Osteoblast (primary cell): ENCODE data around the gene ARHGAP42. TPM values are rescaled to one million over a fixed set of nuclear protein-coding genes. Genes with fewer than 3 reads are reported as not detected.
A peak's percentile ranks its signal among the peaks of the same experiment; 100 is the strongest.

Experiments
- DNase-seq: peaks from one replicate; pipeline ENCODE4 v3.0.0; 2011; ENCODE audit warnings: low spot score, mixed read lengths; ENCODE audit not compliant: insufficient read length; ENCODE audit errors: missing footprints
- H2AFZ ChIP-seq: 2 replicates; pipeline ENCODE4 v1.6.0; 2011; ENCODE audit warnings: mild to moderate bottlenecking, low read length
- H3K27ac ChIP-seq: 2 replicates; pipeline ENCODE4 v1.5.1; 2011; ENCODE audit warnings: mild to moderate bottlenecking, low read depth, low read length, moderate library complexity
- H3K27me3 ChIP-seq: 2 replicates; pipeline ENCODE4 v1.6.0; 2012; ENCODE audit warnings: mild to moderate bottlenecking, control low read depth, inconsistent platforms, low read length, moderate library complexity; ENCODE audit not compliant: insufficient read depth
- H3K36me3 ChIP-seq: 2 replicates; pipeline ENCODE4 v1.5.1; 2011; ENCODE audit warnings: mild to moderate bottlenecking, low read length, control low read depth, moderate library complexity; ENCODE audit not compliant: insufficient read depth
- H3K4me1 ChIP-seq: 2 replicates; pipeline ENCODE4 v1.5.1; 2011; ENCODE audit warnings: mild to moderate bottlenecking, low read length, control low read depth, moderate library complexity; ENCODE audit not compliant: insufficient read depth
- H3K4me2 ChIP-seq: 2 replicates; pipeline ENCODE4 v1.6.0; 2011; ENCODE audit warnings: mild to moderate bottlenecking, low read length; ENCODE audit not compliant: insufficient read depth
- H3K4me3 ChIP-seq: fragments of 200-600 bp; sonication (generic); 3 replicates; pipeline ENCODE4 v1.5.1; 2012; ENCODE audit warnings: mild to moderate bottlenecking, low read length, inconsistent platforms; ENCODE audit not compliant: insufficient read depth
- H3K79me2 ChIP-seq: 2 replicates; pipeline ENCODE4 v1.6.0; 2012; ENCODE audit warnings: mild to moderate bottlenecking, low read length, control low read depth, inconsistent platforms; ENCODE audit not compliant: insufficient read depth
- H3K9me3 ChIP-seq: 2 replicates; pipeline ENCODE4 v1.5.1; 2011; ENCODE audit warnings: low read depth, low read length, control low read depth
- H4K20me1 ChIP-seq: 2 replicates; pipeline ENCODE4 v1.6.0; 2012; ENCODE audit warnings: mild to moderate bottlenecking, low read length, control low read depth; ENCODE audit not compliant: insufficient read depth
- CTCF ChIP-seq: IDR thresholded peaks from 2 replicates; pipeline ENCODE4 v1.5.1; 2011; ENCODE audit warnings: mild to moderate bottlenecking, low read depth, low read length, moderate library complexity; ENCODE audit errors: extremely low read depth
- total RNA-seq: library from RNA; depleted of rRNA; stranded (reverse); fragments of >200 nt; gene quantifications from 2 replicates; pipeline ENCODE4 v1.2.3, GENCODE V29; 2012

Gene ARHGAP42
- total RNA-seq, 1 donor, result 9.4 TPM

DNA sequence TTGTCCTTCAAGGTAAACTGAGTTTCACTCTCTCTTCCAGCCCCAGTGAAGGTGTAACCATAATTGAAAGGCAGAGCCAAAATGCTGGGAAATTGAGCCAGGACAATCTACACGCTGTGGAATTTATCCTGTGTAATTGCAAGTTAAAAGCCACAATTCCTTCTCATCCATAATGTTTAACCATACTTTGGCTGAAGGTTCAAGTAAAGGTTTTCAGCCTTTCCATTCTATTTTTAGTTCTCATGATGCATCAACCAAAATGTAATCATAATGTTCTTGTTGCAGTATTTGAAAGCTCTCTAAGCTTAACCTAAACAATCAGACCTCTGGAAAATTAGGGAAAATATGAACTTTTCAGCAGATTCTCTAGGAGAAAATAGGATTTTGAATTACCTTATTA, 14.0 kb upstream of the ARHGAP42 start:
- H3K4me3 ChIP-seq, result no peak overlapping the region
- H2AFZ ChIP-seq, result no peak overlapping the region
- H3K27me3 ChIP-seq, result no peaks in the 10 kb centered on the region
- H3K79me2 ChIP-seq, result no peaks in the 10 kb centered on the region
- no peaks in the 10 kb centered on the region for H3K9me3 ChIP-seq
- peak; percentile 73 for DNase-seq
- no peaks in the 10 kb centered on the region for H4K20me1 ChIP-seq
- no peak overlapping the region for H3K27ac ChIP-seq
- no peak overlapping the region for H3K4me2 ChIP-seq
- no peak for TF ChIP-seq CTCF
- H3K4me1 ChIP-seq, result no peaks in the 10 kb centered on the region
- no peaks in the 10 kb centered on the region for H3K36me3 ChIP-seq

DNA sequence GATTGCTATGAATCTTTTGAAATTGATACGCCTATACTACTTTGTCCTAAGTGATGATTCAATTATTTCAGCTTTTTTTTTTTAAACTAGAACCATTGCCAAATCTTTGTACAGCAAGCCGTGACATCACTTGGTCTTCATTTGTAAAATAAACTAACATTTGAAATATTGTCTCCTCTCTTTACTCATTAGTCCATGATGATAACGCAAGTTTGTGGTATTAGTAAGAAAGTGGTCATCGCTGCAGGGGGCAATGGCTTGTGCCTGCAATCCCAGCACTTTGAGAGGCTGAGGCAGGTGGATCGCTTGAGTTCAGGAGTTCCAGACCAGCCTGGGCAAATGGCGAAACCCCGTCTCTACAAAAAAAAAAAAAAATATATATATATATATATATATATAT, 12.9 kb upstream of the ARHGAP42 start:
- H3K4me1 ChIP-seq, result no peaks in the 10 kb centered on the region
- H3K27me3 ChIP-seq, result no peaks in the 10 kb centered on the region
- H3K4me3 ChIP-seq, result no peak overlapping the region
- H3K4me2 ChIP-seq, result no peak overlapping the region
- DNase-seq, result no peak
- no peaks in the 10 kb centered on the region for H3K9me3 ChIP-seq
- H3K27ac ChIP-seq, result no peak overlapping the region
- H3K36me3 ChIP-seq, result no peaks in the 10 kb centered on the region
- no peaks in the 10 kb centered on the region for H3K79me2 ChIP-seq
- H2AFZ ChIP-seq, result no peak overlapping the region
- no peak for TF ChIP-seq CTCF
- no peaks in the 10 kb centered on the region for H4K20me1 ChIP-seq

DNA sequence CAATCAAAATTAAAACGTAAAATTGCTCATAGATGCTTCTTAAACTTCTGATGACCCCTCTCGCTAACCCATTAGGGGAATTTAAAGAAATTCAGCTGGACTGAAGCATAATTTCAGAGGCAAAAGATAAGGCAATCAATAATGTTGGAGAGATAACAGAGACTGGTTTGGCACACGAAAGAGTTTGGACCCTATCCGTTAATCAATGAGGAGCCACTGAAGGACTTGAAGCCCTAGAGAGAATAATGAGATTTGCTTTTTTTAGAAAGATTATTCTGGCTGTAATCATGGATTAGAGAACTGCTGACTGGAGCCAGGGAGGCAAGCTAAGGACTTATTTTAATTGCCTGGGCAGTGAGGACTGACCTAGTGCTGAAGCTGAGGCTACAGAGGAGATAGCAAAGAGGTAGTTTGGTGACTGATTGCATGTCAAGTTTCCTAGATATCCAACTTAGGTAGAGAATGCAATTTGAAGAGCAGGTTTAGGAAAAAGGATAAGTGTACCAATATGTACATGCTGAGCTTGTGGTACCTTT, 11.9 kb upstream of the ARHGAP42 start:
- H3K27me3 ChIP-seq, result no peaks in the 10 kb centered on the region

DNA sequence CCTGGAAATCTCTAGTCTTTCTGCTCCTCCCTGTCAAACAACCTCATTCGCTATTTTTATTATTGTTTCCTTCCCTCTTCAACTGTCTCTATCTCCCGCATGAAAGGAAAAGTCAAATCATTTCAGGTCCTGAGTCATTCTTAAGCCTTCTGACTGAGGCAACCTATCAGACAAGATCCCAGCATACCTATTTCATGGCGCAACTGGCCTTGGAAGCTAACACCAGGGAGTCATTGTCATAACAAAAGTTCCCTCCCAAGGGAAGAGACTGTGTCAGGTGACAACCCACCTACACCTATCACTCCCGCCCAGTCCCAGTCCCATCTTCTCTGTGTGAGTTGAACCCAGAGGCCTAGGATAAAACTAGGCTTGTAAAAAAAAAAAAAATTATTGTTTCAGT, 10.2 kb upstream of the ARHGAP42 start:
- H3K79me2 ChIP-seq, result no peaks in the 10 kb centered on the region
- TF ChIP-seq CTCF, result no peak
- no peaks in the 10 kb centered on the region for H3K9me3 ChIP-seq
- H3K27ac ChIP-seq, result no peak overlapping the region
- no peak overlapping the region for H3K4me2 ChIP-seq
- no peak for DNase-seq
- H3K4me3 ChIP-seq, result no peak overlapping the region
- H3K36me3 ChIP-seq, result no peaks in the 10 kb centered on the region
- peaks cover 4% of the 10 kb centered on the region for H3K4me1 ChIP-seq
- no peaks in the 10 kb centered on the region for H3K27me3 ChIP-seq
- H4K20me1 ChIP-seq, result no peaks in the 10 kb centered on the region
- no peak overlapping the region for H2AFZ ChIP-seq

More for the DNA sequence above, 11.9 kb upstream of the ARHGAP42 start:
- no peaks in the 10 kb centered on the region for H4K20me1 ChIP-seq
- no peaks in the 10 kb centered on the region for H3K36me3 ChIP-seq
- no peak overlapping the region for H2AFZ ChIP-seq
- no peaks in the 10 kb centered on the region for H3K9me3 ChIP-seq
- H3K4me1 ChIP-seq, result no peaks in the 10 kb centered on the region
- TF ChIP-seq CTCF, result no peak
- H3K4me2 ChIP-seq, result no peak overlapping the region
- H3K79me2 ChIP-seq, result no peaks in the 10 kb centered on the region
- DNase-seq, result no peak
- H3K27ac ChIP-seq, result no peak overlapping the region
- H3K4me3 ChIP-seq, result no peak overlapping the region
